ENCODE data around the gene ADAMTS16. TPM values are rescaled to one million over a fixed set of nuclear protein-coding genes. Genes with fewer than 3 reads are reported as not detected.

Gene ADAMTS16
- total and polyA plus RNA-seq, 10 donors, result not detected

DNA sequence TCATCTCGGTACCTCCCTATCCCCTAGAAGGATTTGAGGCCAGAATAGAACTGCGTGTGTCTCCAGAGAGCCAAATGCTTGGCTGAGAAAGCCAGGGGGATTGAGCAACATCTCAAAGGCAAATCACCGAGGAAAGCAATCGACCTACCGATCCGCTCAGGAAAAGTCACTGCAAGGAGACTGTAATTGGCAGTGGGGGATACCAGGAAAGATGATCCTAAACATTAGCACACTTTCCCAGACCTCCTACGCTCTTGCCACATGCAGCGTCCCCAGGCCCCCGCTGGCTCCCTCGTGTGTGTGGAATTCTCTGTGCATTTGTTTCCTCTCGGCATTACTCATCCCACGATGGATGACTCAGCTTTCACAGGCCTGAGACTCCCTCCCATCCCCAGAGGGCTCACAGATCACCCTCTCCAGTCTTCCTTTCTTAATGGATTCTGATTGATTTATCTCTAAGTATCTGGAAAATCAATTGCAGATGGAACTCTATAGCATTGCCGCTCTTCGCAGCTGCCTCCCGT is 200.1 kb downstream of the ADAMTS16 start:
- no peak for DNase-seq
- TF ChIP-seq, protein P1, sequence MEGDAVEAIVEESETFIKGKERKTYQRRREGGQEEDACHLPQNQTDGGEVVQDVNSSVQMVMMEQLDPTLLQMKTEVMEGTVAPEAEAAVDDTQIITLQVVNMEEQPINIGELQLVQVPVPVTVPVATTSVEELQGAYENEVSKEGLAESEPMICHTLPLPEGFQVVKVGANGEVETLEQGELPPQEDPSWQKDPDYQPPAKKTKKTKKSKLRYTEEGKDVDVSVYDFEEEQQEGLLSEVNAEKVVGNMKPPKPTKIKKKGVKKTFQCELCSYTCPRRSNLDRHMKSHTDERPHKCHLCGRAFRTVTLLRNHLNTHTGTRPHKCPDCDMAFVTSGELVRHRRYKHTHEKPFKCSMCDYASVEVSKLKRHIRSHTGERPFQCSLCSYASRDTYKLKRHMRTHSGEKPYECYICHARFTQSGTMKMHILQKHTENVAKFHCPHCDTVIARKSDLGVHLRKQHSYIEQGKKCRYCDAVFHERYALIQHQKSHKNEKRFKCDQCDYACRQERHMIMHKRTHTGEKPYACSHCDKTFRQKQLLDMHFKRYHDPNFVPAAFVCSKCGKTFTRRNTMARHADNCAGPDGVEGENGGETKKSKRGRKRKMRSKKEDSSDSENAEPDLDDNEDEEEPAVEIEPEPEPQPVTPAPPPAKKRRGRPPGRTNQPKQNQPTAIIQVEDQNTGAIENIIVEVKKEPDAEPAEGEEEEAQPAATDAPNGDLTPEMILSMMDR (IDR thresholded peaks at IDR 0.05 in 8 of 11, conservative IDR thresholded peaks at IDR 0.05 in 3 of 11), result peak in 1 of 11 experiments; percentile 13
- TF ChIP-seq POLR2AphosphoS5 (IDR thresholded peaks at IDR 0.05) (no peak), POLR2A (IDR thresholded peaks at IDR 0.05) (no peak)
- H3K27me3 ChIP-seq (replicated peaks in 1 of 7), result no peaks in the 10 kb centered on the region
- intact Hi-C loops (cut with DNase I; ENCODE audit: low total_unique reads), result no loop called here
- no peaks in the 10 kb centered on the region for H3K36me3 ChIP-seq
- no peaks in the 10 kb centered on the region for H3K9me3 ChIP-seq
- no peak overlapping the region for H3K4me3 ChIP-seq
- H3K4me1 ChIP-seq, result peaks cover 0 to 13% (median 4%) of the 10 kb centered on the region in 6 donors
- 70 to 76% (median 71%) methylated on average over 15 of the region's 15 CpGs for WGBS, 5 donors
- peak overlapping the region in 1 of 8 donors; percentile 8 for H3K27ac ChIP-seq

DNA sequence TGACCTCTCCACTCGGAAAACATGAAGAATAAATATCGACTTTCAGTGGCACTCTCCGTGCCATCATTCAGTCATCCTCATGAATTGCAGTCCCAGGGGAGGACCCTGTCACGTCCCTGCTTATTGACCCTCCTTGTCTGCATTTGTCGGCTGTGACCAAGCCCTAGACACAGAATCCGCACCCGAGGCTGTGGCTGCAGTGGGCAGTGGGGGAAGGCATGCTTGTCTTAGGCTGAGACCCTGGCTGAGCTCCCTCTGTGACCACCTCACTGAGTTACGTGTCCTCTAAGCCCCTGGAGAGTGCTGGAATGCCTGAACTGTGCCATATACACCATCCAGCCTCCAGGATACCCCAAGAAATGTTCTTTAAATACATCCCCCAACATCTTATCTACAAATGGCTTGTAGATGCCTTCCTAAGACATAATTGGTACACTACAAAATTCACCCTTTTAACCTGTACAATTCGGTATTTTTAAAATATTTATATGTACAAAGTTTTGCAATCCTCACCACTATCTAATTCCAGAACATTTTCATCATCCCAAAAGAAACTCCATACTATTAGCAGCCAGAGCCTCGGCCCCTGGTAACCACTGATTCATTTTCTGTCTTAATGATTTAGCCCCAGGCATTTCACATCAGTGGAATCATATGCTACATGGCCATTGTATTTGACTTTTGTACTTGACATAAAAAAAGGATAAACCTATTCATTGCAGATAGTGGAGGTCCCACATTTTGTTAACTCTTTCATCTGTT is 201.6 kb downstream of the ADAMTS16 start:
- Histone ChIP-seq H3K4me1 (peaks cover 0 to 13% (median 4%) of the 10 kb centered on the region in 6 donors), H3K27me3 (replicated peaks in 1 of 7) (no peaks in the 10 kb centered on the region), H3K9me3 (no peaks in the 10 kb centered on the region), H3K36me3 (no peaks in the 10 kb centered on the region), H3K4me3 (no peak overlapping the region), H3K27ac (no peak overlapping the region)
- 77 to 94% (median 89%) methylated on average over 10 of the region's 10 CpGs for WGBS, 5 donors
- TF ChIP-seq POLR2A (IDR thresholded peaks at IDR 0.05) (no peak), POLR2AphosphoS5 (IDR thresholded peaks at IDR 0.05) (no peak)
- TF ChIP-seq, protein P1 (IDR thresholded peaks at IDR 0.05 in 8 of 11, conservative IDR thresholded peaks at IDR 0.05 in 3 of 11), result no peak
- DNase-seq, result no peak
- intact Hi-C loops (cut with DNase I; ENCODE audit: low total_unique reads), result no loop called here

DNA sequence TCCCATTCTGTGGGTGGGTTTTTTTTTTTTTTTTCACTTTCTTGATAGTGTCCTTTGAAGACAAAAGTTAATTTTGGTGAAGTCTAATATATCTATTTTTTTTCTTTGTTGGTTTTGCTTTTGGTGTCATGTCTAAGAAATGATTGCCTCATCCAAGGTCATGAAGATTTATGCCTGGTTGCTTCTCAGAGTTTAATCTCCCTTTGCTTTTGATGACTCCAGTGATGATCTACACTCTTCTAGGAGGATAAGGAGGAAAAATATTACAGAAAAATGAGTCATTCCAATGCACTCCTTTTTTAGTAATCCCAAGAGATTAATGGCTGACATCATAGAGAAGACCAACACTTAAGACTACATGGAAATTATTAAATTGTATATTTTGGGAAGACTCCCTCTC is 202.7 kb downstream of the ADAMTS16 start:
- no peaks in the 10 kb centered on the region for H3K27me3 ChIP-seq (replicated peaks in 1 of 7)
- H3K27ac ChIP-seq, result no peak overlapping the region
- TF ChIP-seq POLR2A (IDR thresholded peaks at IDR 0.05) (no peak), POLR2AphosphoS5 (IDR thresholded peaks at IDR 0.05) (no peak)
- TF ChIP-seq, protein P1 (IDR thresholded peaks at IDR 0.05 in 8 of 11, conservative IDR thresholded peaks at IDR 0.05 in 3 of 11), result no peak
- peaks cover 0 to 13% (median 4%) of the 10 kb centered on the region in 6 donors for H3K4me1 ChIP-seq
- no peaks in the 10 kb centered on the region for H3K9me3 ChIP-seq
- H3K4me3 ChIP-seq, result no peak overlapping the region
- no peaks in the 10 kb centered on the region for H3K36me3 ChIP-seq
- intact Hi-C loops (cut with DNase I; ENCODE audit: low total_unique reads), result no loop called here
- no peak for DNase-seq

DNA sequence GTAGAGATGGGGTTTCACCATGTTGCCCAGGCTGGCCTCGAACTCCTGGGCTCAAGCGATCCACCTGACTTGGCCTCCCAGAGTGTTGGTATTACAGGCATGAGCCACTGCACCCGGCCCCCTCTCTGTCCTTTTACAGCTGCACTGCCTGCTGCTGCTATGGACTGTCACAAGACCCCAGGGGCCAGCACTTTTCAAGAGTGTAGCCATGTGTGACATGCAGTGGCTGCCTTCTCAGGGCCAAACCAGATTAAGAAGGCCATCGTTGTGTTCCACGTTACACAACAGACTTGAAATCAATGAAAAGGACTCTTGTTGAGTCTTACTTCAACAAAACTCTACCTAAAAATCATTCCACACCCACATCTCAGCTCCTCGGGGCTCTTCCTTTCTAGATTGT is 203.4 kb downstream of the ADAMTS16 start:
- intact Hi-C loops (cut with DNase I; ENCODE audit: low total_unique reads), result no loop called here
- peaks cover 0 to 19% (median 4%) of the 10 kb centered on the region in 6 donors for H3K4me1 ChIP-seq
- H3K36me3 ChIP-seq, result no peaks in the 10 kb centered on the region
- 79 to 89% (median 81%) methylated on average over 6 of the region's 6 CpGs for WGBS, 5 donors
- no peak overlapping the region for H3K27ac ChIP-seq
- no peaks in the 10 kb centered on the region for H3K9me3 ChIP-seq
- no peak for DNase-seq
- TF ChIP-seq POLR2A (IDR thresholded peaks at IDR 0.05), result no peak
- no peaks in the 10 kb centered on the region for H3K27me3 ChIP-seq (replicated peaks in 1 of 7)
- H3K4me3 ChIP-seq, result no peak overlapping the region
